Loucy (cell line): Measurements from ENCODE around the gene FCER2.

Source experiments
- H2AFZ ChIP-seq: fragments of 200-600 bp; sonication (generic); 2 replicates; pipeline ENCODE4 v1.6.0; 2016; ENCODE audit warnings: antibody characterized with exemption, mild to moderate bottlenecking, low read length, moderate library complexity
- H3F3A ChIP-seq: fragments of 200-600 bp; 2 replicates; pipeline ENCODE4 v1.6.0; 2016; ENCODE audit warnings: antibody characterized with exemption, low read depth, mild to moderate bottlenecking
- H3K27me3 ChIP-seq: fragments of 200-600 bp; sonication (generic); 2 replicates; pipeline ENCODE4 v1.6.1; 2014; ENCODE audit warnings: low read length, mild to moderate bottlenecking; ENCODE audit not compliant: insufficient read depth, poor library complexity, severe bottlenecking
- H3K36me3 ChIP-seq: fragments of 200-600 bp; sonication (generic); 2 replicates; pipeline ENCODE4 v1.6.1; 2016; ENCODE audit warnings: low read length; ENCODE audit not compliant: insufficient read depth
- H3K4me1 ChIP-seq: fragments of 200-600 bp; sonication (generic); 2 replicates; pipeline ENCODE4 v1.5.1; 2014; ENCODE audit warnings: low read length, mild to moderate bottlenecking; ENCODE audit not compliant: insufficient read depth, poor library complexity, severe bottlenecking
- H3K4me2 ChIP-seq: fragments of 200-600 bp; sonication (generic); 2 replicates; pipeline ENCODE4 v1.6.0; 2014; ENCODE audit warnings: antibody characterized with exemption, low read length, low read depth, mild to moderate bottlenecking; ENCODE audit not compliant: poor library complexity, severe bottlenecking
- H3K4me3 ChIP-seq: fragments of 200-600 bp; sonication (generic); 2 replicates; pipeline ENCODE4 v1.5.1; 2014; ENCODE audit warnings: low read length, mild to moderate bottlenecking, mixed read lengths; ENCODE audit not compliant: poor library complexity, severe bottlenecking
- H3K79me2 ChIP-seq: fragments of 200-600 bp; sonication (generic); 2 replicates; pipeline ENCODE4 v1.6.1; 2014; ENCODE audit warnings: low read length; ENCODE audit not compliant: insufficient read depth
- H3K9ac ChIP-seq: fragments of 200-600 bp; sonication (generic); 2 replicates; pipeline ENCODE4 v1.6.0; 2014; ENCODE audit warnings: mild to moderate bottlenecking, low read depth, low read length, moderate library complexity; ENCODE audit not compliant: poor library complexity, severe bottlenecking
- H3K9me2 ChIP-seq: fragments of 200-600 bp; sonication (generic); replicated peaks from 2 replicates; pipeline ENCODE4 v1.6.1; 2016; ENCODE audit warnings: low read depth, low read length, mixed read lengths
- H3K9me3 ChIP-seq: fragments of 200-600 bp; sonication (generic); 2 replicates; pipeline ENCODE4 v1.6.1; 2014; ENCODE audit warnings: mild to moderate bottlenecking, antibody characterized with exemption, low read length, low read depth; ENCODE audit not compliant: insufficient read depth
- H4K20me1 ChIP-seq: fragments of 200-600 bp; sonication (generic); 2 replicates; pipeline ENCODE4 v1.6.0; 2014; ENCODE audit warnings: antibody characterized with exemption, low read length, mild to moderate bottlenecking; ENCODE audit not compliant: insufficient read depth, poor library complexity, severe bottlenecking
- EZH2phosphoT487 ChIP-seq: fragments of 200-600 bp; IDR thresholded peaks from 2 replicates; pipeline ENCODE4 v1.6.1; 2018; ENCODE audit warnings: antibody characterized with exemption, mild to moderate bottlenecking, moderate library complexity, borderline replicate concordance
- TF ChIP-seq, protein P1 (sequence below): fragments of 200-600 bp; sonication (generic); conservative IDR thresholded peaks from 2 replicates; pipeline ENCODE4 v1.5.1; 2014; ENCODE audit warnings: mild to moderate bottlenecking, antibody characterized with exemption, low read length

FCER2 gene

DNA sequence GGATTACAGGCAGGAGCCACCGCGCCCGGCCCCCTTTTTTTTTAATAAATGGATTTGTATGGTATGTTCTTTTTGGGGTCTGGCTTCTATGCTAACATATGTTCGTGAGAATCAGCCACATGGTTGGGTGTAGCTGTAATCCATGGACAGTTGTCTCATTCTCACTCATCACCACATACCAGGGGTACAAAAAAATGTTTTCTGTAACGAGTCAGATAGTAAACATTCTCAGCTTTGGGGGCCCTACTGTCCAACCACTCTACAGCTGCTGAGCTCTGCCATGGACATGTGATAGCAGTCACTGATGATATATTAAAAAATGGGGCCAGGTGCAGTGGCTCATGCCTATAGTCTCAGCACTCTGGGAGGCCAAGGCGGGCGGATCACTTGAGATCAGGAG lies 38.2 kb downstream of the FCER2 start:
- Histone ChIP-seq H3K27me3 (no peaks in the 10 kb centered on the region), H3K4me3 (no peak overlapping the region), H3K4me1 (no peaks in the 10 kb centered on the region), H3K79me2 (no peaks in the 10 kb centered on the region), H3K9me2 (no peaks in the 10 kb centered on the region), H3K4me2 (no peak overlapping the region), H4K20me1 (no peaks in the 10 kb centered on the region), H3F3A (no peaks in the 10 kb centered on the region), H3K9me3 (no peaks in the 10 kb centered on the region), H3K9ac (no peak overlapping the region), H2AFZ (no peak overlapping the region), H3K36me3 (no peaks in the 10 kb centered on the region)
- TF ChIP-seq EZH2phosphoT487, result no peak

DNA sequence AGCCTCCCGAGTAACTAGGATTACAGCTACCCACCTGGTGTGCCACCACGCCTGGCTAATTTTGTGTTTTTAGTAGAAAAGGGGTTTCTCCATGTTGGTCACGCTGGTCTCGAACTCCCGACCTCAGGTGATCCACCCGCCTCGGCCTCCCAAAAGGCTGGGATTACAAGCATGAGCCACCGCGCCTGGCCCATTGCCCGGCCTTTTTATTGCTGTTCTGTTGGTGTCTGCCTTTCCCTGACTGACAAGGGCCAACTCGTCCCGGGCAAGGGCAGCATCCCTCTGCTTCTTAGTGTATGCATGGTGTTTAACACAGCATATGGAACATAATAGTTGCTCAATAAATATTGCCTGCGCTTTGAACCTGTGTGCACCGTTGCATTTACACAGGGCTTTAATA lies 39.3 kb downstream of the FCER2 start:
- Histone ChIP-seq H3K9me2 (no peaks in the 10 kb centered on the region), H3F3A (no peaks in the 10 kb centered on the region), H3K9me3 (no peaks in the 10 kb centered on the region), H3K4me1 (no peaks in the 10 kb centered on the region), H4K20me1 (no peaks in the 10 kb centered on the region), H3K36me3 (no peaks in the 10 kb centered on the region), H3K4me3 (no peak overlapping the region), H3K4me2 (no peak overlapping the region), H2AFZ (no peak overlapping the region), H3K79me2 (no peaks in the 10 kb centered on the region), H3K9ac (no peak overlapping the region), H3K27me3 (no peaks in the 10 kb centered on the region)
- TF ChIP-seq EZH2phosphoT487, result no peak
- TF ChIP-seq, protein P1, sequence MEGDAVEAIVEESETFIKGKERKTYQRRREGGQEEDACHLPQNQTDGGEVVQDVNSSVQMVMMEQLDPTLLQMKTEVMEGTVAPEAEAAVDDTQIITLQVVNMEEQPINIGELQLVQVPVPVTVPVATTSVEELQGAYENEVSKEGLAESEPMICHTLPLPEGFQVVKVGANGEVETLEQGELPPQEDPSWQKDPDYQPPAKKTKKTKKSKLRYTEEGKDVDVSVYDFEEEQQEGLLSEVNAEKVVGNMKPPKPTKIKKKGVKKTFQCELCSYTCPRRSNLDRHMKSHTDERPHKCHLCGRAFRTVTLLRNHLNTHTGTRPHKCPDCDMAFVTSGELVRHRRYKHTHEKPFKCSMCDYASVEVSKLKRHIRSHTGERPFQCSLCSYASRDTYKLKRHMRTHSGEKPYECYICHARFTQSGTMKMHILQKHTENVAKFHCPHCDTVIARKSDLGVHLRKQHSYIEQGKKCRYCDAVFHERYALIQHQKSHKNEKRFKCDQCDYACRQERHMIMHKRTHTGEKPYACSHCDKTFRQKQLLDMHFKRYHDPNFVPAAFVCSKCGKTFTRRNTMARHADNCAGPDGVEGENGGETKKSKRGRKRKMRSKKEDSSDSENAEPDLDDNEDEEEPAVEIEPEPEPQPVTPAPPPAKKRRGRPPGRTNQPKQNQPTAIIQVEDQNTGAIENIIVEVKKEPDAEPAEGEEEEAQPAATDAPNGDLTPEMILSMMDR, result no peak

DNA sequence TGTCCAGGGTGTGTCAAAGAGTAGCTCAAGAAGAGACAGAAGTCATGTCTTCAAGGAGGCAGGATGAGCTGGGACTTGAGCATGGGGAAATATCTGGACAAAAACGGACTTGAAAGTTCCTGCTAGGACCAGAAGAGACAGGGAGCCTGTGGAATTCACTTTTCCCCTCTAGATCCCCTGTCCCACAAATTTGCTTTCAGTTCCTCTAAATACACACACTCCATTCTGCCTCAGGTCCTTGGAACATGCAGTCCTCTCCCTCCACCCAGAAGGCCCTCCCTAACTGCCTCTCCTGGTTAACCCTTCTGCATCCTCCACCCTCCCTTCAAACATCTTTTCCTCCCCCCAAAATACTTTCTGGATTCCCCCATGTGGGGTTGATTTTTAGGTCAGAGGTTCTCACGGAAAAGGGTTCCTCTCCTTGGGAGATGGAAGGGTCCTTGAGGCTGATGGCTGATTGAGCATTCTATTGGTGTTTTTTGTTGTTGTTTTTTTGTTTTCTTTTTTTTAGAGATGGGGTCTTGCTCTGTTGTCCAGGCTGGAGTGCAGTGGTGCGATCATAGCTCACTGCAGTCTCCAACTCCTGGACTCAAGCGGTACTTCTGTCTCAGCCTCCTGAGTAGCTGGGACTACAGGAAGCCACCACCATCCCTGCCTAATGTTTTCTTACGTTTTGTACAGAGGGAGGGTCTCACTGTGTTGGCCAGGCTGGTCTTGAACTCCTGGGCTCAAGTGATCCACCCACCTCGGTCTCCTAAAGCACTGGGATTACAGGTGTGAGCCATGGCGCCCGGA lies 40.0 kb downstream of the FCER2 start:
- Histone ChIP-seq H3K79me2 (no peaks in the 10 kb centered on the region), H3K27me3 (no peaks in the 10 kb centered on the region), H2AFZ (no peak overlapping the region), H3K9me3 (no peaks in the 10 kb centered on the region), H3K4me2 (no peak overlapping the region), H3K4me3 (no peak overlapping the region), H3K4me1 (no peaks in the 10 kb centered on the region), H4K20me1 (no peaks in the 10 kb centered on the region), H3F3A (no peaks in the 10 kb centered on the region), H3K9me2 (no peaks in the 10 kb centered on the region), H3K9ac (no peak overlapping the region), H3K36me3 (no peaks in the 10 kb centered on the region)
- no peak for TF ChIP-seq EZH2phosphoT487
- TF ChIP-seq, protein P1, result no peak

DNA sequence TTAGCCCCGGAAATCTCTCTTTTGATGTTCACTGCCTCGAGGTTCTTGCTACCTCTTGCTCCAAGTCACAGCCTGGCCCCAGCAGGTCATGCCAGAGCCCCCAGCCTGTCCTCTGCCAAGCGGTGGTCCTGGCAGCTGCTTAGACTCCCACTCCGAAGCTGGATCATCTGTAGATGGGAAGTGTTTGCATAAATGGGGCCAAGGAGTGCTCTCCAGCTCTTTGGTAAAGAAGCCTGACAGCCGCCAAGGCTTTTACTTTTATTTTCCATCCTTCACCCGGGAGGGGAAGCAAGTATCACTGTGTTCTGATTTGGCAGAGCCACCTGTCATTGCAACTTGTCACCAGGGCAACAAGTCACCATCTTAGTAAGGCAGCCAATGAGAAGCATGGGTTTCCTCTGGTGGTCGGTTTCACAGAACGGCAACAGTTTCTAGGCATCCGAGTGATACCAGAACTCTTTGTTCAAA lies 43.7 kb downstream of the FCER2 start:
- no peaks in the 10 kb centered on the region for H3K9me3 ChIP-seq
- no peaks in the 10 kb centered on the region for H3K36me3 ChIP-seq
- no peaks in the 10 kb centered on the region for H3K9me2 ChIP-seq
- H3K4me2 ChIP-seq, result no peak overlapping the region
- H3K4me1 ChIP-seq, result no peaks in the 10 kb centered on the region
- H3K9ac ChIP-seq, result no peak overlapping the region
- H2AFZ ChIP-seq, result no peak overlapping the region
- H3K4me3 ChIP-seq, result no peak overlapping the region
- no peaks in the 10 kb centered on the region for H3K27me3 ChIP-seq
- H3F3A ChIP-seq, result no peaks in the 10 kb centered on the region
- no peaks in the 10 kb centered on the region for H4K20me1 ChIP-seq
- TF ChIP-seq EZH2phosphoT487, result no peak
- TF ChIP-seq, protein P1, result no peak
- no peaks in the 10 kb centered on the region for H3K79me2 ChIP-seq
